GM21390 (cell line): ENCODE results near the gene VAMP3.

Experiments
- ATAC-seq: cut with Tn5 transposase; IDR thresholded peaks from one replicate; pipeline ENCODE4 v1.9.1; 2021; ENCODE audit not compliant: unreplicated experiment

The VAMP3 gene

GRCh38 chr1:7770997-7771822, at the start of gene VAMP3:
TSS of gene VAMP3 (plus strand) at chr1:7771296. CDS start at chr1:7771384, 88 bp downstream.
- ATAC-seq: peak; percentile 75

- no peak for ATAC-seq
These were observed 49.0 kb upstream of the VAMP3 start for GRCh38 chr1:7721940-7722669.

- ATAC-seq: no peak
These were observed 48.5 kb upstream of the VAMP3 start for GRCh38 chr1:7722670-7723012.

GRCh38 chr1:7726623-7727022, 44.5 kb upstream of the VAMP3 start:
- ATAC-seq: no peak

GRCh38 chr1:7727809-7728471, 43.2 kb upstream of the VAMP3 start:
- no peak for ATAC-seq

- no peak for ATAC-seq
These were observed 41.3 kb upstream of the VAMP3 start for GRCh38 chr1:7729761-7730160.

- no peak for ATAC-seq
These were observed 38.8 kb upstream of the VAMP3 start for GRCh38 chr1:7732331-7732730.

- ATAC-seq: no peak
These were observed 37.8 kb upstream of the VAMP3 start for GRCh38 chr1:7733276-7733675.

GRCh38 chr1:7738044-7738443, 33.1 kb upstream of the VAMP3 start:
- no peak for ATAC-seq

GRCh38 chr1:7743346-7743745, 27.8 kb upstream of the VAMP3 start:
- ATAC-seq: no peak

- no peak for ATAC-seq
These were observed 26.2 kb upstream of the VAMP3 start for GRCh38 chr1:7744882-7745281.

GRCh38 chr1:7745783-7746182, 25.3 kb upstream of the VAMP3 start:
- ATAC-seq: no peak

GRCh38 chr1:7747605-7748004, 23.5 kb upstream of the VAMP3 start:
- ATAC-seq: no peak

- no peak for ATAC-seq
These were observed 22.0 kb upstream of the VAMP3 start for GRCh38 chr1:7749126-7749525.

- ATAC-seq: no peak
These were observed 19.9 kb upstream of the VAMP3 start for GRCh38 chr1:7751174-7751573.

GRCh38 chr1:7752512-7753417, 18.3 kb upstream of the VAMP3 start:
- no peak for ATAC-seq

GRCh38 chr1:7753641-7754040, 17.5 kb upstream of the VAMP3 start:
- no peak for ATAC-seq

- no peak for ATAC-seq
These were observed 16.9 kb upstream of the VAMP3 start for GRCh38 chr1:7754234-7754633.

GRCh38 chr1:7755448-7755847, 15.6 kb upstream of the VAMP3 start:
- ATAC-seq: no peak

- no peak for ATAC-seq
These were observed 10.9 kb upstream of the VAMP3 start for GRCh38 chr1:7760245-7760644.

GRCh38 chr1:7761103-7761502, 10.0 kb upstream of the VAMP3 start:
- ATAC-seq: no peak
